NB4 (cell line): Measurements from ENCODE around the gene FXYD2.

Source experiments
- MYC ChIP-seq: IDR thresholded peaks from 2 replicates; pipeline ENCODE4 v1.6.1; 2011; ENCODE audit warnings: low read depth, low read length
- POLR2A ChIP-seq: IDR thresholded peaks from 2 replicates; pipeline ENCODE4 v1.6.1; 2011; ENCODE audit warnings: mild to moderate bottlenecking; ENCODE audit not compliant: insufficient read length; ENCODE audit errors: extremely low read depth
- TF ChIP-seq, protein P1 (sequence below): IDR thresholded peaks from one replicate; pipeline ENCODE4 v1.5.1; 2012; ENCODE audit warnings: low read depth, low read length
- TF ChIP-seq, protein P2 (sequence below): IDR thresholded peaks from 2 replicates; pipeline ENCODE4 v1.6.1; 2011; ENCODE audit warnings: low read depth, low read length

- TF ChIP-seq, protein P1, sequence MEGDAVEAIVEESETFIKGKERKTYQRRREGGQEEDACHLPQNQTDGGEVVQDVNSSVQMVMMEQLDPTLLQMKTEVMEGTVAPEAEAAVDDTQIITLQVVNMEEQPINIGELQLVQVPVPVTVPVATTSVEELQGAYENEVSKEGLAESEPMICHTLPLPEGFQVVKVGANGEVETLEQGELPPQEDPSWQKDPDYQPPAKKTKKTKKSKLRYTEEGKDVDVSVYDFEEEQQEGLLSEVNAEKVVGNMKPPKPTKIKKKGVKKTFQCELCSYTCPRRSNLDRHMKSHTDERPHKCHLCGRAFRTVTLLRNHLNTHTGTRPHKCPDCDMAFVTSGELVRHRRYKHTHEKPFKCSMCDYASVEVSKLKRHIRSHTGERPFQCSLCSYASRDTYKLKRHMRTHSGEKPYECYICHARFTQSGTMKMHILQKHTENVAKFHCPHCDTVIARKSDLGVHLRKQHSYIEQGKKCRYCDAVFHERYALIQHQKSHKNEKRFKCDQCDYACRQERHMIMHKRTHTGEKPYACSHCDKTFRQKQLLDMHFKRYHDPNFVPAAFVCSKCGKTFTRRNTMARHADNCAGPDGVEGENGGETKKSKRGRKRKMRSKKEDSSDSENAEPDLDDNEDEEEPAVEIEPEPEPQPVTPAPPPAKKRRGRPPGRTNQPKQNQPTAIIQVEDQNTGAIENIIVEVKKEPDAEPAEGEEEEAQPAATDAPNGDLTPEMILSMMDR = no peak
- TF ChIP-seq POLR2A = no peak
- TF ChIP-seq, protein P2, sequence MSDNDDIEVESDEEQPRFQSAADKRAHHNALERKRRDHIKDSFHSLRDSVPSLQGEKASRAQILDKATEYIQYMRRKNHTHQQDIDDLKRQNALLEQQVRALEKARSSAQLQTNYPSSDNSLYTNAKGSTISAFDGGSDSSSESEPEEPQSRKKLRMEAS = no peak
- TF ChIP-seq MYC = no peak
Measured at GRCh38 chr11:117796872-117797529, 27.5 kb downstream of the FXYD2 start, which contains the start of gene DSCAML1.
